Right hindlimb (tissue), 1 donor: ENCODE results near the gene APOE.
"Not testable (repeated sequence)": the region's sequence is repeated elsewhere in the genome, so short reads cannot be mapped to it uniquely, and the experiment has no call there.

Experiments
- DNase-seq: peaks from one replicate; pipeline ENCODE4 v3.0.0-alpha.2; 2018

APOE gene

DNA sequence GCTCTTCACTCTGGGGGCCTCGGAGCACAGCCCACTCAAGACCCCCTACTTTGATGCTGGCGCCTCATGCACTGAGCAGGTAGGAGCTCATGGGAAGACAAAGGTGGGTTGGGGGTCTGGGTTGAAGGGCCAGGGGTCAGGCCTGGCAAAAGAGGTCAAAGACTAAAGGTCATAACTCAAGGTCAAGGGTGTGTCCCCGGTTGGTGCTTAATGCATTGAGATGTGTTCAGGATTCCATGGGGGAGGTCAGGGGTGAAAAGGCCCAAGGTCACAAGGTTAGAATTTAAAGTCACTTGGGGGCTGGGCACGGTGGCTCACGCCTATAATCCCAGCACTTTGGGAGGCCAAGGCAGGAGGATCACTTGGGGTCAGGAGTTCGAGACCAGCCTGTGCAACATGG lies 19.5 kb upstream of the APOE start:
- no peak for DNase-seq

DNA sequence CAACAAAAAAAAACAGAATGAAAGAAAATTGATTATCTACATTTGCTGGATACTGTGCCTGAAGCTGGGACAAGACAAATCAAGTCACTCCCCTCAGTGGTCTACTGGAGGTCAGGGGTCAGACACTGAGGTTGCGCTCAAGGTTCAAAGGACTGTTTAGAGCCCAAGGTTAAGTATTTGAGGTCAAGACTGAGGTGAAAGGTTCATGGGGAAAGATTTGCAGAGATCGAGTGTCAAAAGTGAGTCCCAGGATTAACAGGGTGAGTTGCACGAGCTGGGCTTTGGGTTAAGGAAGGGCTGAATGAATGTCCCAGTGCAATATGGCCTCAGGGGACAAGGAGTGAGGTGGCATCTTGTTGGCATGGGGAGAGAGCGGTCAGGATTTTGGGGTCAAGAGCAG lies 17.9 kb upstream of the APOE start:
- DNase-seq, result no peak

DNA sequence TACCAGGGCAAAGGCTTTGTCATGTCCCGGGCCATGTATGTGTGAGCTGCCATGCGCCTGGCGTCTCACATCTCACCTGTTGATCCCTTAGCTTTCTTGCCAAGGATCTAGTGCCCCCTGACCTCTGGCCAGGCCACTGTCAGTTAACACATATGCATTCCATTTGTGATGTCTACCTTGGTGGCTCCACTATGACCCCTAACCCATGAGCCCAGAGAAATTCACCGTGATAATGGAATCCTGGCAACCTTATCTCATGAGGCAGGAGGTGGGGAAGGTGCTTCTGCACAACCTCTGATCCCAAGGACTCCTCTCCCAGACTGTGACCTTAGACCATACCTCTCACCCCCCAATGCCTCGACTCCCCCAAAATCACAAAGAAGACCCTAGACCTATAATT lies 17.3 kb upstream of the APOE start:
- DNase-seq, result not testable (repeated sequence)

DNA sequence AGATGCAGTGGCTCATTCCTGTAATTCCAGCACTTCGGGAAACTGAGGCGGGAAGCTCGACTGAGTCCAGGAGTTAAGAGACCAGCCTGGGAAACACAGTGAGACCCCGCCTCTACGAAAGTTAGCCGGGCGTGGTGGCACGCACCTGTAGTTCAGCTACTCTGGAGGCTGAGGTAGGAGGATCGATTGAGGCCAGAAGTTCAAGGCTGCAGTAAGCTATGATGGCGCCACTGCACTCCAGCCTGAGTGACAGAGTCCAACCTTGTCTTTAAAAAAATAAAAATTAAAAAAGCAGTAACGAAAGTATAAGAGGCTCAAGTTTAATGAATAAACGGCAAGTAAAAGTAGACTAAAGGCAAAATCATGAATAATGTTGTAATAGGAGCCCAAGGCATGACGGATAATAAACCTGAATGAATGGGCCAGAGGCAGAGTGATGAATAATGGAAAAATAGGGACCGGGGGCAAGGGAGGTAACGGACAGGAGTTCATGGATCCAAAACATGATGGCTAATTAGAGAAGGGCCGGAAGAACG lies 15.7 kb upstream of the APOE start:
- no peak for DNase-seq

DNA sequence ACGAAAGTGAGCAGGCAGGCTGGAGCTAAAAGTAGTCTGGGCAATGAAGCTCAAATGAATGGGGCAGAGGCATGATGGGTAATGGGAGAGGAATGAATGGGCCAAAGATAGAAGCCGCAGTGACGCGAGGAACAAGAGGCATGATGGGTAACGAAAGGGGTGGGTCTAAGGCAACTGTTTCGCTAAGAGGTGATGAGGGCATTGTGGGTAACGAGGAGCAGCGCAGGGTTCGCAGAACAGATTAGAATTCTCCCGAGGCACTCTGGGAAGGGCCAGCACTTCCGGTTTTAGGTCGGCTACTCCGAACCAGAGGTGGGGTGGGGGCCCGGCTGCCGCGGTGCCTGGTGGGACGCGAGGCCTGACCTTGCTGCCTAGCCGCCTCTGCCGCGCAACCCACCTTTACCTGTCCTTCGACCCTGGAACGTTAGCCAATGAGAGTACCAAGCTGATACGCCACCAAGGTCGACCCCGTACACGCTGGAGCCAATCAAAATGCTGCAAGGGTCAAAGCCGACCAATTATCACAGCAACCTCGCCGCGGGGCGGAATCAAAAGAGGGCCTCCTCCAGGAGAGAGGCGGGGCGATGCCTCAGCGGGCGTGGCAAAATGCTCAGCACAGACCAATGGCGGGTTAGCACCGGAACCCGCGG lies 15.1 kb upstream of the APOE start:
- DNase-seq, result peak; percentile 100

DNA sequence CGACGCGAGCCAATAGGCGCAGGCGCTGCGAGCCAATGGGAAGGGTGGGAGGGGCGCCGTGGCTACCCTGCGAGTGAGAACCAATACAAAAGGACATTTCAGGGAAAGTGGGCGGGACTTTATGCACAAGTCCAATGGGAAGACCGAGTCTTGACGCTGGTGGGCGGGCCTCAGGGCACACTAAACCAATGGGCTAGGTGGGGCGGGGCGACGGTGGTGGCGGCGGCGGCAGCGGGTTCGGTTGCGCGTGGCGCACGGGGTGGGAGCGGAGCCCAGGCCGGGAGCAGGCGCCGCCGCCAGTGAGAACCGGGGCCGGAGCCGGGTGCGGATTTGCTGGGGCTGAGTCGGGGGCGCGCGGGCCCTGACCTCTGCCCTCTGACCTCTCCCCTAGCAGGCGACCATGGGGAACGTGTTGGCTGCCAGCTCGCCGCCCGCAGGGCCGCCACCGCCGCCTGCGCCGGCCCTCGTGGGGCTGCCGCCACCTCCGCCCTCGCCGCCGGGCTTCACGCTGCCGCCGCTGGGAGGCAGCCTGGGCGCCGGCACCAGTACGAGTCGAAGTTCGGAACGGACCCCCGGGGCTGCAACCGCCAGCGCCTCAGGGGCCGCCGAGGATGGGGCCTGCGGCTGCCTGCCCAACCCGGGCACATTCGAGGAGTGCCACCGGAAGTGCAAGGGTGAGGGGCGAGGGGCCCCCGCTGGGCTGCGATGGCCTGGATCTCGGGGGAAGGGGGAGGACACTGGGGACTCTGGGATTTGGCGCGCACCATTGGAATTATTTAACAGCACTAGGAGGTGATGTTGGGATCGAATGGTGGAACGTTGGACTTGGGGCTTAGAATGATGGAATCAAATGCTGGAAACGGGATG lies 14.3 kb upstream of the APOE start, which contains the start of gene TOMM40:
Gene TOMM40, plus strand, starts transcription at position 239 of the 867 bp plus-strand sequence. Its CDS starts 162 bp downstream, at position 401.
- DNase-seq, result no peak

DNA sequence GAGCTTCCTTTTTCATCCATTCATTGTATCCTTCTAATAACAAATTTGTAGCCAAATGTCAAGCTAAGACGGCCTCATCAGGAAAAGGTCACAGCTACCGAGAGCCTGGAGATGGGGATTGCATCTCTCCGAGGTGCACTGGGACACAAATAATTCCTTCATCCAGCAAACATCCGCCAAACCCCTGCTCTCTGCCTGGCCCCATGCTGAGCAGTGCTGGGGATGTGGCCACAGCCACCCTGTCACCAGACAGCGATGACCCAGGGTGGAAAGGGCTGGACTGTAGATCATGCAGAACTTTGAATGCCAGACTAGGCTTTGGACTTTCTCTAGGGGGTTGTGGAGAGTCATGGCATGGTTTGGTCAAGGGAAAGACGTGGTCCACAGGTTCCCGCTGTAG lies 12.7 kb upstream of the APOE start:
- DNase-seq, result no peak

DNA sequence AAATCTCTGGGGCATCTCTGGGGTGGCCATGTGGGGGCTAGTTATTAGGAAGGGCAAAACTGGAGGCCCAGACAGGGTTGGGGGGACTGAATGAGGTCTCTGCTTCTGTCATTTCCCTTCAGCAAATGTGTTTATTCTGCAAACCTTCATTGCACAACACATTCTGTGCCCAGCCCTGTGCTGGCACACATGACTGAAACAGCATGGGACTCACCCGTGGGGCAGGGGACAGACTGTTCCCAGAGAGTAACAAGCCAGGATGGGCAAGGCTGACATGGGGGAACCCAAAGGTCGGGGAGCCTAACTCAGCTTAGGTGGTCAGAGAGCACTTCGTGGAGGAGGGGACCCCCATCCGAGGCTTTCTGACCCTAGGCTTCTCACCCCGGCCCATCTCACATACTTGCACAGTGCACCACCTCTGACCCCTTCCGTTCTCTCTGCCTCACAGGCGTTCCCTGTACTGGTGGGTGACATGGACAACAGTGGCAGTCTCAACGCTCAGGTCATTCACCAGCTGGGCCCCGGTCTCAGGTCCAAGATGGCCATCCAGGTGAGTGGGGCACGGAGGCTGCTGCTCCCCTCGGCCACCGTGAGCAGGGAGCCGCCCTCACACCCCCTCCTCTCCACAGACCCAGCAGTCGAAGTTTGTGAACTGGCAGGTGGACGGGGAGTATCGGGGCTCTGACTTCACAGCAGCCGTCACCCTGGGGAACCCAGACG lies 12.1 kb upstream of the APOE start:
- DNase-seq, result no peak

DNA sequence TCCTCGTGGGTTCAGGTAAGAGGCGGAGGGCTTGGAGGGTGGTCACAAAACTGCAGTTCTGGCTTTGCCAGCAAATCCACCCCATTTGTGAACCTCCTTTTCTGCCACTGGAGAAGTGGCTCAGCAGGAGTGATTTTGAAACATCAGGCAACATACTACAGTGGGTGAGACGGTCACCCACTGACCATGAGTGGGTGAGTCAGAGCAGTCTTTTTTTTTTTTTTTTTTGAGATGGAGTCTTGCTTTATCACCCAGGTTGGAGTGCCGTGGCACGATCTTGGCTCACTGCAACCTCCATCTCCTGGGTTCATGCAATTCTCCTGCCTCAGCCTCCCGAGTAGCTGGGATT lies 11.6 kb upstream of the APOE start:
- no peak for DNase-seq

DNA sequence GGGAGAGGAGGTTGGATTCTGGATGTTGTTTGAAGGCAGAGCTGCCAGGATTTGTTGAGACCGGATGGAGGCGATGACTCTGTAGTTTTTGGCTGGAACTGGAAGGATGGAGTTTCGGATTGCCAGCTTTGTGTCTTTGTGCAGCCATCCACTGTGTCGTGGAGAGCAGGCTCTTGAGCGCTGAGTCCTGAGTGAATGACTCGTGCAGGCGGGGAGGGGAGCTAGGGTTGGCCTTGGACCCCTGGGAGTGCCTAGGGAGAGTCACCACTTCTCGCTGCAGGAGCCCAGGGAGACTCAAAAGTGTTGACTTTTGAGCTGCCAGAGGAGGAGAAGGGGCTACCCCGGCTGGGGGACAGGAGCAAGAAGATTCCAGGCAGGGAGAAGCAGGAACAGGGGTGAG lies 10.7 kb upstream of the APOE start:
- DNase-seq, result no peak

DNA sequence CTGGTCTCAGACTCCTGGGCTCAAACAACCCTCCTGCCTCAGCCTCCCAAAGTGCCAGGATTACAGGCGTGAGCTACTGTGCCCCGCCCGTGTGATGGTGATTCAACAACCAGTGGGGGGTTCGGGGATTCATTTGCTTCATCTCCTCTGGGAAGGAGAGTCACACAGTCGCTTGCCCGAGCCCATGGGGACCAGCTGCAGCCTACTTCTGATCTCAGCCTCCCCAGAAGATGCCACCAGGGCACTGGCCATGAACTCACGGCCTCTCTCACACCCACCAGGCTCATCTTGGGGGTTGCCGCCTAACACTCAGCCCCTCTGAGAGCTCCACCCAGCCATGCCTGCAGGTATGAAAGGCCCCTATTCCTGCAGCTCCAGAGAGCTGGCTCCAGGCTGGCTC lies 7.8 kb upstream of the APOE start:
- DNase-seq, result no peak

DNA sequence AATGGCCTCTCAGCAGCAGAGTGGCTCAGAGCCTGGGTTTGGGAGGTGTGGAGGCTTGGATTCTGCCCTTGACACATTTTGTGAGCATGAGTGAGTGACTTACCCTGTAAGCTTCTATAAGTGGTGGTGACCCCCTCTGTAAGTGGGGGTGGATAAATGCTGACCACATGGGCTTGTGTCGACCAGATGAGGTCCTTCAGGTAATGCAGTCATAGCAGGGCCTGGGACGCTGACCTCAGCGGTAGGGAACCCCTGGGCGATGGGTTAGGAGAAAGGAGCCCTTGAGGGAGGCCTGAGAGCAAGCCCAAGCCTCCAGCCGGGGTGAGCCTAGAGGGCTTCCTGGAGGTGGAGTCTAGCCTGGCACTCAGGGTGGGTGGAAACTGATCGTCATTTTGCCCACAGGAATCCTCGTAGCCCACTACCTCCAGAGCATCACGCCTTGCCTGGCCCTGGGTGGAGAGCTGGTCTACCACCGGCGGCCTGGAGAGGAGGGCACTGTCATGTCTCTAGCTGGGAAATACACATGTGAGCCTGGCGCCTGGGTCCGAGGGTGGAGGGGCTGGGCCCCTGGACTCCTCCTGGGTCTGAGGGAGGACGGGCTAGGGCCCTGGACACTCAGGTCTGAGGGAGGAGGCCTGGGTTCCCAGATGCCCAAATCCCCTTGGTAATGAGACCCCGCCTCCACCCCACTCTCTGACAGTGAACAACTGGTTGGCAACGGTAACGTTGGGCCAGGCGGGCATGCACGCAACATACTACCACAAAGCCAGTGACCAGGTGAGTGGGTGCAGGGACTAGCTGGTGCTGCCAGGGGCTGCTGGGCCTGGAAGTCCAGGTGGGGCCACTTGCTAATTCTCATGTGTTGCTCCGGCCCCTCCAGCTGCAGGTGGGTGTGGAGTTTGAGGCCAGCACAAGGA lies 5.0 kb upstream of the APOE start:
- DNase-seq, result no peak

DNA sequence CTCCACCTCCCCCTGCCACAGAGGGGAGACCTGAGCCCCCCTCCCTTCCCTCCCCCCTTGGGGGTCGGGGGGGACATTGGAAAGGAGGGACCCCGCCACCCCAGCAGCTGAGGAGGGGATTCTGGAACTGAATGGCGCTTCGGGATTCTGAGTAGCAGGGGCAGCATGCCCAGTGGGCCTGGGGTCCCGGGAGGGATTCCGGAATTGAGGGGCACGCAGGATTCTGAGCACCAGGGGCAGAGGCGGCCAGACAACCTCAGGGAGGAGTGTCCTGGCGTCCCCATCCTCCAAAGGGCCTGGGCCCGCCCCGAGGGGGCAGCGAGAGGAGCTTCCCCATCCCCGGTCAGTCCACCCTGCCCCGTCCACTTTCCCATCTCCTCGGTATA lies 2.4 kb upstream of the APOE start:
- DNase-seq, result no peak

DNA sequence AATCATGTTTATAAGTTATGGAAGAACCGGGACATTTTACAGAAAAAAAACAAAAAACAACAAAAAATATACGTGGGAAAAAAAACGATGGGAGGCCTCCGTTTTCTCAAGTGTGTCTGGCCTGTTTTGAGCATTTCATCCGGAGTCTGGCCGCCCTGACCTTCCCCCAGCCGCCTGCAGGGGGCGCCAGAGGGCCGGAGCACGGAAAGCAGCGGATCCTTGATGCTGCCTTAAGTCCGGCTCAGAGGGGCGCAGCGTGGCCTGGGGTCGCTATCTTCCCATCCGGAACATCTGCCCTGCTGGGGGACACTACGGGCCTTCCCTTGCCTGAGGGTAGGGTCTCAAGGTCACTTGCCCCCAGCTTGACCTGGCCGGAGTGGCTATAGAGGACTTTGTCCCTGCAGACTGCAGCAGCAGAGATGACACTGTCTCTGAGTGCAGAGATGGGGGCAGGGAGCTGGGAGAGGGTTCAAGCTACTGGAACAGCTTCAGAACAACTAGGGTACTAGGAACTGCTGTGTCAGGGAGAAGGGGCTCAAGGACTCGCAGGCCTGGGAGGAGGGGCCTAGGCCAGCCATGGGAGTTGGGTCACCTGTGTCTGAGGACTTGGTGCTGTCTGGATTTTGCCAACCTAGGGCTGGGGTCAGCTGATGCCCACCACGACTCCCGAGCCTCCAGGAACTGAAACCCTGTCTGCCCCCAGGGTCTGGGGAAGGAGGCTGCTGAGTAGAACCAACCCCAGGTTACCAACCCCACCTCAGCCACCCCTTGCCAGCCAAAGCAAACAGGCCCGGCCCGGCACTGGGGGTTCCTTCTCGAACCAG lies 1.8 kb upstream of the APOE start:
- peak; percentile 85 for DNase-seq

DNA sequence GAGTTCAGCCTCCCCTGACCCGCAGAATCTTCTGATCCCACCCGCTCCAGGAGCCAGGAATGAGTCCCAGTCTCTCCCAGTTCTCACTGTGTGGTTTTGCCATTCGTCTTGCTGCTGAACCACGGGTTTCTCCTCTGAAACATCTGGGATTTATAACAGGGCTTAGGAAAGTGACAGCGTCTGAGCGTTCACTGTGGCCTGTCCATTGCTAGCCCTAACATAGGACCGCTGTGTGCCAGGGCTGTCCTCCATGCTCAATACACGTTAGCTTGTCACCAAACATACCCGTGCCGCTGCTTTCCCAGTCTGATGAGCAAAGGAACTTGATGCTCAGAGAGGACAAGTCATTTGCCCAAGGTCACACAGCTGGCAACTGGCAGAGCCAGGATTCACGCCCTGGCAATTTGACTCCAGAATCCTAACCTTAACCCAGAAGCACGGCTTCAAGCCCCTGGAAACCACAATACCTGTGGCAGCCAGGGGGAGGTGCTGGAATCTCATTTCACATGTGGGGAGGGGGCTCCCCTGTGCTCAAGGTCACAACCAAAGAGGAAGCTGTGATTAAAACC lies 1.1 kb upstream of the APOE start:
- DNase-seq, result no peak

DNA sequence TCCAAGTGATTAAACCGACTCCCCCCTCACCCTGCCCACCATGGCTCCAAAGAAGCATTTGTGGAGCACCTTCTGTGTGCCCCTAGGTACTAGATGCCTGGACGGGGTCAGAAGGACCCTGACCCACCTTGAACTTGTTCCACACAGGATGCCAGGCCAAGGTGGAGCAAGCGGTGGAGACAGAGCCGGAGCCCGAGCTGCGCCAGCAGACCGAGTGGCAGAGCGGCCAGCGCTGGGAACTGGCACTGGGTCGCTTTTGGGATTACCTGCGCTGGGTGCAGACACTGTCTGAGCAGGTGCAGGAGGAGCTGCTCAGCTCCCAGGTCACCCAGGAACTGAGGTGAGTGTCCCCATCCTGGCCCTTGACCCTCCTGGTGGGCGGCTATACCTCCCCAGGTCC lies 2.0 kb downstream of the APOE start:
- no peak for DNase-seq

DNA sequence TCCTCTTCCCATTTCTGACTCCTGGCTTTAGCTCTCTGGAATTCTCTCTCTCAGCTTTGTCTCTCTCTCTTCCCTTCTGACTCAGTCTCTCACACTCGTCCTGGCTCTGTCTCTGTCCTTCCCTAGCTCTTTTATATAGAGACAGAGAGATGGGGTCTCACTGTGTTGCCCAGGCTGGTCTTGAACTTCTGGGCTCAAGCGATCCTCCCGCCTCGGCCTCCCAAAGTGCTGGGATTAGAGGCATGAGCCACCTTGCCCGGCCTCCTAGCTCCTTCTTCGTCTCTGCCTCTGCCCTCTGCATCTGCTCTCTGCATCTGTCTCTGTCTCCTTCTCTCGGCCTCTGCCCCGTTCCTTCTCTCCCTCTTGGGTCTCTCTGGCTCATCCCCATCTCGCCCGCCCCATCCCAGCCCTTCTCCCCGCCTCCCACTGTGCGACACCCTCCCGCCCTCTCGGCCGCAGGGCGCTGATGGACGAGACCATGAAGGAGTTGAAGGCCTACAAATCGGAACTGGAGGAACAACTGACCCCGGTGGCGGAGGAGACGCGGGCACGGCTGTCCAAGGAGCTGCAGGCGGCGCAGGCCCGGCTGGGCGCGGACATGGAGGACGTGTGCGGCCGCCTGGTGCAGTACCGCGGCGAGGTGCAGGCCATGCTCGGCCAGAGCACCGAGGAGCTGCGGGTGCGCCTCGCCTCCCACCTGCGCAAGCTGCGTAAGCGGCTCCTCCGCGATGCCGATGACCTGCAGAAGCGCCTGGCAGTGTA lies 2.7 kb downstream of the APOE start:
- no peak for DNase-seq

DNA sequence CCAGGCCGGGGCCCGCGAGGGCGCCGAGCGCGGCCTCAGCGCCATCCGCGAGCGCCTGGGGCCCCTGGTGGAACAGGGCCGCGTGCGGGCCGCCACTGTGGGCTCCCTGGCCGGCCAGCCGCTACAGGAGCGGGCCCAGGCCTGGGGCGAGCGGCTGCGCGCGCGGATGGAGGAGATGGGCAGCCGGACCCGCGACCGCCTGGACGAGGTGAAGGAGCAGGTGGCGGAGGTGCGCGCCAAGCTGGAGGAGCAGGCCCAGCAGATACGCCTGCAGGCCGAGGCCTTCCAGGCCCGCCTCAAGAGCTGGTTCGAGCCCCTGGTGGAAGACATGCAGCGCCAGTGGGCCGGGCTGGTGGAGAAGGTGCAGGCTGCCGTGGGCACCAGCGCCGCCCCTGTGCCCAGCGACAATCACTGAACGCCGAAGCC lies 3.3 kb downstream of the APOE start:
- no peak for DNase-seq

DNA sequence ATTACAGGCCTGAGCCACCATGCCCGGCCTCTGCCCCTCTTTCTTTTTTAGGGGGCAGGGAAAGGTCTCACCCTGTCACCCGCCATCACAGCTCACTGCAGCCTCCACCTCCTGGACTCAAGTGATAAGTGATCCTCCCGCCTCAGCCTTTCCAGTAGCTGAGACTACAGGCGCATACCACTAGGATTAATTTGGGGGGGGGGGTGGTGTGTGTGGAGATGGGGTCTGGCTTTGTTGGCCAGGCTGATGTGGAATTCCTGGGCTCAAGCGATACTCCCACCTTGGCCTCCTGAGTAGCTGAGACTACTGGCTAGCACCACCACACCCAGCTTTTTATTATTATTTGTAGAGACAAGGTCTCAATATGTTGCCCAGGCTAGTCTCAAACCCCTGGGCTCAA lies 4.2 kb downstream of the APOE start:
- no peak for DNase-seq

DNA sequence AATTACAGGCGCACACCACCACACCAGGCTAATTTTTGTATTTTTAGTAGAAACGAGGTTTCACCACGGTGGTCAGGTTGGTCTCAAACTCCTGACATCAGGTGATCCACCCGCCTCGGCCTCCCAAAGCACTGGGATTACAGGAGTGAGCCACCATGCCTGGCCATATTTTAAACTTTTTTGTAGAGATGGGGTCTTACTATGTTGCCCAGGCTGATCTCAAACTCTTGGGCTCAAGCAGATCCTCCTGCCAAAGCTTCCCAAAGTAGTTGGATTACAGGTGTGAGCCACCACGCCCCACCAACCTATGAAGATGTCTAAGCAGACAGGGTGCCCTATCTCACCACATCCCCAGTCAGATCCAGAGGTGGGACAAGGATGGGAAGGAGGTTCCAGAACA lies 6.3 kb downstream of the APOE start:
- not testable (repeated sequence) for DNase-seq
